BLaER1 treated with 17β-estradiol and CSF1 and Interleukin-3, amounts not matched to agents 10 nM and 100 nM (cell line): ENCODE results near the gene GPR173.

Source experiments
- H3K27ac ChIP-seq, 11 experiments: shearing (Covaris generic); formaldehyde crosslinking; 2 replicates each; pipeline ENCODE4 v1.8.1; 2022
- H3K27me3 ChIP-seq, 11 experiments: shearing (Covaris generic); formaldehyde crosslinking; 2 replicates each; pipeline ENCODE4 v1.8.1; 2022
- H3K36me3 ChIP-seq, 11 experiments: shearing (Covaris generic); formaldehyde crosslinking; 2 replicates each; pipeline ENCODE4 v1.8.1; 2022
- H3K4me1 ChIP-seq, 10 experiments: shearing (Covaris generic); formaldehyde crosslinking; 2 replicates each; pipeline ENCODE4 v1.8.1; 2022
- H3K4me2 ChIP-seq, 11 experiments: shearing (Covaris generic); formaldehyde crosslinking; 2 replicates each; pipeline ENCODE4 v1.8.1; 2022
- H3K4me3 ChIP-seq, 10 experiments: shearing (Covaris generic); formaldehyde crosslinking; 2 replicates each; pipeline ENCODE4 v1.8.1; 2022
- H3K9ac ChIP-seq, 11 experiments: shearing (Covaris generic); formaldehyde crosslinking; 2 replicates each; pipeline ENCODE4 v1.8.1; 2022
- H3K9me3 ChIP-seq, 11 experiments: shearing (Covaris generic); formaldehyde crosslinking; replicated peaks in 1 of 11; 2 replicates each; pipeline ENCODE4 v1.8.1; 2022
- H4K20me1 ChIP-seq, 11 experiments: shearing (Covaris generic); formaldehyde crosslinking; 2 replicates each; pipeline ENCODE4 v1.8.1; 2022
- Cebpa-rat ChIP-seq, 11 experiments: shearing (Covaris generic); IDR thresholded peaks; 2 replicates each; pipeline ENCODE4 v1.8.1; 2022

Gene GPR173

DNA sequence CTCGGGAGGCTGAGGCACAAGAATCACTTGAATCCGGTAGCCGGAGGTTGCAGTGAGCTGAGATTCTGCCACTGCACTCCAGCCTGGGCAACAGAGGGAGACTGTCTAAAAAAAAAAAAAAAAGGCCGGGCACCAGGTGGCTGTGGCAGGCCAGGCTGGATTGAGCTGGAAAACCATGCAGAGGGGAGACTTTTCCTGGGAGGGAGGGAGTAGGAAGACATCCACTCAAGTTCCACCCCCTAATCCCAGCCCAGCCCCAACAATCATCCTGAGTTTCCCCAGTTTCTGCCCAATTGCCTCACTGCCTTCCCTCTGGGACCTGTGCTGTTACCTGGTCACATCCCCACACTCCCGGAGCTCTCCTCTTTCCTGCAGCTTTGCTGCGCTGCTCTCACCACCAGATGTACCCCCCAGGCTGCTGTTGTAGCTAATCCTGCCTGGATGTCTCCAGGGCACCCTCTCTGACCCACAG lies 24.6 kb downstream of the GPR173 start:
- Histone ChIP-seq H4K20me1 (peaks cover 0 to 14% (median 0%) of the 10 kb centered on the region in 11 experiments; a peak in 5 of 22 replicates), H3K36me3 (no peaks in the 10 kb centered on the region), H3K9me3 (no peaks in the 10 kb centered on the region), H3K9ac (peak overlapping the region; percentile 58 to 70 (median 65); a peak in 20 of 22 replicates), H3K4me1 (peaks cover 0 to 16% (median 11%) of the 10 kb centered on the region in 10 experiments; a peak in 16 of 20 replicates), H3K4me3 (peak overlapping the region; percentile 51 to 68 (median 62); a peak in 17 of 20 replicates), H3K27ac (peak overlapping the region in 9 of 11 experiments; percentile 8 to 61 (median 54); a peak in 13 of 22 replicates), H3K4me2 (peak overlapping the region; percentile 69 to 95 (median 85)), H3K27me3 (peaks cover 18 to 53% (median 36%) of the 10 kb centered on the region in 11 experiments; a peak in 19 of 22 replicates)
- TF ChIP-seq Cebpa-rat (IDR thresholded peaks at IDR 0.05) = no peak

- H3K9me3 ChIP-seq = no peaks in the 10 kb centered on the region
Measured at GRCh38 chrX:53075011-53075410, 26.4 kb downstream of the GPR173 start.

GRCh38 chrX:53076671-53077070 lies 28.1 kb downstream of the GPR173 start:
- H3K27ac ChIP-seq = no peak overlapping the region
- peaks cover 18 to 69% (median 48%) of the 10 kb centered on the region in 11 experiments; a peak in 20 of 22 replicates for H3K27me3 ChIP-seq
- no peak overlapping the region for H3K4me2 ChIP-seq
- H3K9me3 ChIP-seq = no peaks in the 10 kb centered on the region
- no peak for TF ChIP-seq Cebpa-rat (IDR thresholded peaks at IDR 0.05)
- H3K36me3 ChIP-seq = no peaks in the 10 kb centered on the region
- H3K4me1 ChIP-seq = peaks cover 0 to 22% (median 16%) of the 10 kb centered on the region in 10 experiments; a peak in 16 of 20 replicates
- no peak overlapping the region for H3K4me3 ChIP-seq
- H3K9ac ChIP-seq = no peak overlapping the region
- H4K20me1 ChIP-seq = peaks cover 0 to 14% (median 0%) of the 10 kb centered on the region in 11 experiments; a peak in 5 of 22 replicates

More at GRCh38 chrX:53075011-53075410, 26.4 kb downstream of the GPR173 start:
- Histone ChIP-seq H3K4me2 (no peak overlapping the region), H4K20me1 (peaks cover 0 to 14% (median 0%) of the 10 kb centered on the region in 11 experiments; a peak in 5 of 22 replicates), H3K36me3 (no peaks in the 10 kb centered on the region), H3K27ac (no peak overlapping the region), H3K4me1 (peaks cover 0 to 16% (median 11%) of the 10 kb centered on the region in 10 experiments; a peak in 16 of 20 replicates), H3K4me3 (no peak overlapping the region), H3K27me3 (peaks cover 18 to 69% (median 48%) of the 10 kb centered on the region in 11 experiments; a peak in 20 of 22 replicates), H3K9ac (no peak overlapping the region)
- TF ChIP-seq Cebpa-rat (IDR thresholded peaks at IDR 0.05) = no peak

DNA sequence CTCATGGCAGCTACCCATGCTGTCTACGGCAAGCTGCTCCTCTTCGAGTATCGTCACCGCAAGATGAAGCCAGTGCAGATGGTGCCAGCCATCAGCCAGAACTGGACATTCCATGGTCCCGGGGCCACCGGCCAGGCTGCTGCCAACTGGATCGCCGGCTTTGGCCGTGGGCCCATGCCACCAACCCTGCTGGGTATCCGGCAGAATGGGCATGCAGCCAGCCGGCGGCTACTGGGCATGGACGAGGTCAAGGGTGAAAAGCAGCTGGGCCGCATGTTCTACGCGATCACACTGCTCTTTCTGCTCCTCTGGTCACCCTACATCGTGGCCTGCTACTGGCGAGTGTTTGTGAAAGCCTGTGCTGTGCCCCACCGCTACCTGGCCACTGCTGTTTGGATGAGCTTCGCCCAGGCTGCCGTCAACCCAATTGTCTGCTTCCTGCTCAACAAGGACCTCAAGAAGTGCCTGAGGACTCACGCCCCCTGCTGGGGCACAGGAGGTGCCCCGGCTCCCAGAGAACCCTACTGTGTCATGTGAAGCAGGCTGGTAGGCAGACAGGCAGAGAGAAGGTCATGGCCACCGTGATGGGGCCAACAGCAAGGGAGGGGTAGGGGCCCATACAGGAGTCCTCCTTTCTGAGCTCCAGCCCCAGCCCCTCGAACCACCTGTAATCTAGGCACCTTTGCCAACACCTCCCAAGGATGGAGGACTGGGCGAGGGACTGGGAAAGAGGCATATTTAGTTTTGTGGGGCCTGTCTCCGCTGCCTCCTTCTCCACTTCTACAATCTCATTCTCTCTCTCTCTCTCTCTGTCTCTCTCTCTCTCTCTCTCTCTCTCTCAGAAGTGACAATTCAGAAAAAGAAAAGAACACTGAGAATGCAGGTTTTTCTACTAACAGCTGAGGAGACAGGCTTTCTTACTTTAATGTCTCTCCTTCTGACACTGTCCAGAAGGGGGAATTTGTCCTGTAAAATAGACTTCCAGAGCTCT lies 28.9 kb downstream of the GPR173 start:
- Histone ChIP-seq H3K4me3 (no peak overlapping the region), H3K27me3 (peaks cover 9 to 62% (median 42%) of the 10 kb centered on the region in 11 experiments; a peak in 20 of 22 replicates), H3K36me3 (no peaks in the 10 kb centered on the region), H3K9me3 (peaks cover 0 to 4% (median 0%) of the 10 kb centered on the region in 11 experiments; a peak in 2 of 22 replicates), H3K9ac (no peak overlapping the region), H4K20me1 (peaks cover 0 to 16% (median 2%) of the 10 kb centered on the region in 11 experiments; a peak in 12 of 22 replicates), H3K27ac (no peak overlapping the region), H3K4me1 (peaks cover 0 to 18% (median 12%) of the 10 kb centered on the region in 10 experiments; a peak in 15 of 20 replicates), H3K4me2 (no peak overlapping the region)
- TF ChIP-seq Cebpa-rat (IDR thresholded peaks at IDR 0.05) = no peak

DNA sequence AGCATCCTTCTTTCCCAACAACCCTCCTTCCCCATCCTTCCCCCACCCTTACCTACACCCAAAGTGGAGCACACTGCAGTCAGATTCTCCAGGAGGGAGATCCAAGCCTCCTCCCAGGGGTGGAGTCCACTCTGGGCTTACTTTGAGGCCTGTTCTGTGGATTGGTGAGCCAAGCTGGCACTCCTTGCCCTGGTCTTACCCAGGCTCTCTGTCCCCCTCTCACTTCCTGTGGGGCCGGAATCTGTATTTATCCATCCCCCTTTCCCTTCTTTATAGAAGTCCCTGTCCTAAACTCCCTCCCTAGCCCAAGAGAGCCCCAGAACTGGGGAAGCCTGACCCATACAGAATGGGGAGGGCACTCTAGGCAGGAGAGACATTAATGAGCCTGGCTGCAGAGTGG lies 30.4 kb downstream of the GPR173 start:
- Histone ChIP-seq H3K27me3 (peaks cover under 1 to 66% (median 40%) of the 10 kb centered on the region in 11 experiments; a peak in 18 of 22 replicates), H3K27ac (no peak overlapping the region), H3K36me3 (peaks cover 0 to 2% (median 0%) of the 10 kb centered on the region in 11 experiments; a peak in 1 of 22 replicates), H3K4me1 (peaks cover 6 to 18% (median 16%) of the 10 kb centered on the region in 10 experiments; a peak in 17 of 20 replicates), H4K20me1 (peaks cover 0 to 22% (median 17%) of the 10 kb centered on the region in 11 experiments; a peak in 16 of 22 replicates), H3K9ac (no peak overlapping the region), H3K9me3 (peaks cover 0 to 4% (median 0%) of the 10 kb centered on the region in 11 experiments; a peak in 2 of 22 replicates), H3K4me3 (no peak overlapping the region), H3K4me2 (no peak overlapping the region)
- no peak for TF ChIP-seq Cebpa-rat (IDR thresholded peaks at IDR 0.05)

DNA sequence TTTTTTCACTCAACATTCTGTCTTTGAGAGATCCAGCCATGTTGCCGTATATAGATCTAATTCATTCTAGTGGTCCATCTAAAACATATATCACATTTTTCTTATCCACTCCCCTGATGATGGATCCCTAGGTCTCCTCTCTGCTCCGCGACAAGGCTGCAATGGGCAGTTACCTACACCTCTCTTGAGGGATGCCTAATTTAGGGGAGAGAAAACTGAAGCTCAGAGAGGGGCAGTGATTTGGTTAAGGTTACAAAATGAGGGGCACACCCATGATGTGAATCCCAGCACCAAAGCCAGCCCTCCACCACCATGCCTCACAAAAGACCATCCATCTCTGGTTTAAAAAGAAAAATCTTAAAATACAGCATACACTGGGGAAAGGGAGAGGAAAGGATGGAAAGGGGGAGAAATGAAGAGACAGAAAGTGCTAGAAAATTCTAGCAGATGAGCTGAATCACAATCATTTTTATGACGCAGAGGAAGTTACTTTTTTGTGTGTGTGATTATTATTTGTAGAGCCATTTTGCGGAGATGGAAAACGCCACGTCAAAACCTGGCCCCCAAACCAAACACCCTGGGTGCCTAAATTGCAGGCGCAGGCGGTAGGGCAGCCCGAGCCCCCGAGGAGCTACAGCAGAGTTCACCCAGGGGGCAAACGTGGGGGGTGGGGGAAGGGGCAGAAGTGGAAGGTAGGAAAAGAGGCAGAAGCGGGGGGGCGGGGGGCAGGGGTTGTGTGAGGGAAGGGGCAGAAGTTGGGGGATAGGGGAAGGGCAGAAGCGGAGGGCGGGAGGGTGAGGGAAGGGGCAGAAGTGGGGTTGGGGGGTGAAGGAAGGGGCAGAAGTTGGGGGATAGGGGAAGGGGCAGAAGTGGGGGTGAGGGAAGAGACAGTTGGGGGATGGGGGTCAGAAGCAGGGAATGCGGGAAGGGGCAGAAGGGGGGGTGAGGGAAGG lies 32.3 kb downstream of the GPR173 start:
- TF ChIP-seq Cebpa-rat (IDR thresholded peaks at IDR 0.05) = no peak
- H3K27ac ChIP-seq = peak overlapping the region in 10 of 11 experiments; percentile 46 to 77 (median 70); a peak in 19 of 22 replicates
- H3K27me3 ChIP-seq = peaks cover 19 to 74% (median 51%) of the 10 kb centered on the region in 11 experiments
- H3K9me3 ChIP-seq = peaks cover 0 to 4% (median 0%) of the 10 kb centered on the region in 11 experiments; a peak in 2 of 22 replicates
- peaks cover 0 to 37% (median 30%) of the 10 kb centered on the region in 11 experiments; a peak in 16 of 22 replicates for H4K20me1 ChIP-seq
- H3K4me1 ChIP-seq = peaks cover 6 to 23% (median 19%) of the 10 kb centered on the region in 10 experiments; a peak in 17 of 20 replicates
- peak overlapping the region in 9 of 11 experiments; percentile 39 to 68 (median 62); a peak in 17 of 22 replicates for H3K9ac ChIP-seq
- peak overlapping the region in 10 of 11 experiments; percentile 9 to 59 (median 40); a peak in 15 of 22 replicates for H3K4me2 ChIP-seq
- peak overlapping the region in 2 of 10 experiments; percentile 13 to 44; a peak in 1 of 20 replicates for H3K4me3 ChIP-seq
- peaks cover 0 to 21% (median 13%) of the 10 kb centered on the region in 11 experiments; a peak in 18 of 22 replicates for H3K36me3 ChIP-seq

DNA sequence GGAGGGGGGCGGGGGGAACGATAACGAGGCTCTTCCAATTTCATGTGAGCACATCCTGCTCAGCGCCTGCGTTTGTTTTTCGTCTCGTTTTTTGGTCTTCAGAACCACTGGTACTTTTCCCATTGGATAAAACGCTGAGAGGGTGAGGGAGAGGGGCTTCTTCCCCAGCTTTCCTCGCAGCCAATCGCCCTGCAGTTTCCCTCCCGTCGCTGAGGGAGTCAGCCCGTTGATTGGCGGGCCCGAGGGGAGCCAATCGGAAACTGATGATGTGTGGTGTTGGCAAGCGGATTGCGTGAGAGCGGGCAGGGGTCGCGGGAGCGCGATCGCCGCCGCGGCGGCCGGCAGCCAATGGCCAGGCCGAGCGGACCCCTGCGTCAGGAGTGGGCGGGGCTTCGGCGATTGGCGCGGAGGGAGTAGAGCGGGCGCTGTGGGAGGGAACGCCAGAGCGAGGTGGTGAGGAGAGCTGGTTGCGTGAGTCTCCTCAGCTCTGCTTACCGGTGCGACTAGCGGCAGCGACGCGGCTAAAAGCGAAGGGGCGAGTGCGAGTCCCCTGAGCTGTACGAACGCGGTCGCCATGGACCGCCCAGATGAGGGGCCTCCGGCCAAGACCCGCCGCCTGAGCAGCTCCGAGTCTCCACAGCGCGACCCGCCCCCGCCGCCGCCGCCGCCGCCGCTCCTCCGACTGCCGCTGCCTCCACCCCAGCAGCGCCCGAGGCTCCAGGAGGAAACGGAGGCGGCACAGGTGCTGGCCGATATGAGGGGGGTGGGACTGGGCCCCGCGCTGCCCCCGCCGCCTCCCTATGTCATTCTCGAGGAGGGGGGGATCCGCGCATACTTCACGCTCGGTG lies 33.6 kb downstream of the GPR173 start, which contains the start of gene TSPYL2:
Gene TSPYL2 (plus strand): TSS at position 443 of the 848 bp plus-strand sequence. CDS start 132 bp downstream, at position 575.
- Histone ChIP-seq H3K36me3 (peaks cover 0 to 32% (median 17%) of the 10 kb centered on the region in 11 experiments; a peak in 18 of 22 replicates), H3K4me1 (peaks cover 6 to 23% (median 19%) of the 10 kb centered on the region in 10 experiments; a peak in 17 of 20 replicates), H3K27me3 (peaks cover 31 to 74% (median 60%) of the 10 kb centered on the region in 11 experiments; a peak in 21 of 22 replicates), H3K4me3 (peak within 1 kb of the TSS; percentile 65 to 85 (median 77)), H3K27ac (peak within 1 kb of the TSS; percentile 51 to 80 (median 76); a peak in 21 of 22 replicates), H3K9ac (peak within 1 kb of the TSS; percentile 76 to 88 (median 85)), H4K20me1 (peaks cover 0 to 50% (median 34%) of the 10 kb centered on the region in 11 experiments; a peak in 16 of 22 replicates), H3K4me2 (peak within 1 kb of the TSS; percentile 75 to 88 (median 82)), H3K9me3 (peaks cover 0 to 4% (median 0%) of the 10 kb centered on the region in 11 experiments; a peak in 2 of 22 replicates)
- TF ChIP-seq Cebpa-rat (IDR thresholded peaks at IDR 0.05) = no peak
